H1 (cell line): ENCODE data around the gene TENT5A. TPM values are rescaled to one million over a fixed set of nuclear protein-coding genes. Genes with fewer than 3 reads are reported as not detected.

Source experiments
- CTCF ChIA-PET: fragments of 300-600 bp; sonication (Branson Sonifier 250); formaldehyde crosslinking; loops from one replicate; lab custom pipeline; 2021; ENCODE audit not compliant: partially characterized antibody; lab: Charles Lee
- POLR2A ChIA-PET: fragments of 300-600 bp; sonication (Branson Sonifier 250); formaldehyde crosslinking; loops from one replicate; lab custom pipeline; 2021; ENCODE audit warnings: inconsistent platforms; ENCODE audit not compliant: partially characterized antibody; lab: Charles Lee
- DNase-seq, 2 experiments: peaks; one replicate each; pipeline versions ENCODE4 v3.0.0 to v3.0.0-alpha.2; 2010 to 2022; ENCODE audit warnings: low spot score in 2 of 2, low read depth in 1 of 2, mixed read lengths in 1 of 2
- FAIRE-seq: peaks from 2 replicates; lab custom pipeline; 2011; peaks lifted over from hg19 to GRCh38; lab: Jason Lieb, UNC
- H2AFZ ChIP-seq: 2 replicates; pipeline ENCODE4 v1.8.1; 2012; ENCODE audit warnings: low read length, inconsistent platforms
- H2AK5ac ChIP-seq: 2 replicates; pipeline ENCODE4 v1.6.1; 2013; ENCODE audit warnings: low read depth, low read length
- H2BK120ac ChIP-seq: replicated peaks from 2 replicates; pipeline ENCODE3; 2013; ENCODE audit warnings: low read depth, low read length, inconsistent platforms
- H2BK12ac ChIP-seq: 2 replicates; pipeline ENCODE4 v1.6.1; 2013; ENCODE audit warnings: low read depth, low read length
- H2BK15ac ChIP-seq: 2 replicates; pipeline ENCODE4 v1.6.1; 2013; ENCODE audit warnings: low read length
- H2BK20ac ChIP-seq: 2 replicates; pipeline ENCODE4 v1.6.1; 2013; ENCODE audit warnings: low read length
- H2BK5ac ChIP-seq: 2 replicates; pipeline ENCODE4 v1.6.1; 2013; ENCODE audit warnings: low read depth, low read length
- H3K14ac ChIP-seq: 2 replicates; pipeline ENCODE4 v1.6.1; 2013; ENCODE audit warnings: inconsistent platforms; ENCODE audit not compliant: insufficient read length
- H3K18ac ChIP-seq: 2 replicates; pipeline ENCODE4 v1.6.1; 2013; ENCODE audit warnings: low read length; ENCODE audit errors: extremely low read depth
- H3K23ac ChIP-seq: 2 replicates; pipeline ENCODE4 v1.6.1; 2013; ENCODE audit warnings: inconsistent platforms; ENCODE audit not compliant: insufficient read length
- H3K23me2 ChIP-seq: 2 replicates; pipeline ENCODE4 v1.6.1; 2013; ENCODE audit warnings: low read depth, low read length
- H3K27ac ChIP-seq: 2 replicates; pipeline ENCODE4 v1.6.1; 2011; ENCODE audit warnings: low read depth, low read length, inconsistent platforms
- H3K27me3 ChIP-seq, 4 experiments: replicated peaks in 1 of 4; 1 replicate in 1 of 4; 2 replicates in 3 of 4; pipeline versions ENCODE4 v1.6.1 to v1.8.1; 2011 to 2013; ENCODE audit warnings: low read length in 3 of 4, mild to moderate bottlenecking in 3 of 4, inconsistent platforms in 2 of 4, mixed read lengths in 2 of 4, moderate library complexity in 1 of 4; ENCODE audit not compliant: control insufficient read depth in 3 of 4, insufficient read depth in 3 of 4; ENCODE audit errors: extremely low read depth in 1 of 4
- H3K36me3 ChIP-seq, 4 experiments: 2 replicates each; pipeline versions ENCODE4 v1.6.1 to v1.8.1; 2011 to 2013; ENCODE audit warnings: mild to moderate bottlenecking in 4 of 4, low read length in 3 of 4, moderate library complexity in 2 of 4, control low read depth in 1 of 4, inconsistent platforms in 1 of 4; ENCODE audit not compliant: insufficient read depth in 4 of 4, control insufficient read depth in 2 of 4
- H3K4ac ChIP-seq: replicated peaks from 2 replicates; pipeline ENCODE3; 2013; ENCODE audit warnings: low read length, low read depth, mixed read lengths, inconsistent platforms; ENCODE audit not compliant: insufficient read length
- H3K4me1 ChIP-seq, 4 experiments: replicated peaks in 1 of 4; 1 replicate in 1 of 4; 2 replicates in 3 of 4; pipeline versions ENCODE4 v1.6.1 to v1.8.1; 2011 to 2013; ENCODE audit warnings: low read length in 3 of 4, inconsistent platforms in 2 of 4, mixed read lengths in 1 of 4; ENCODE audit not compliant: insufficient read depth in 4 of 4, control insufficient read depth in 3 of 4
- H3K4me2 ChIP-seq, 2 experiments: 2 replicates each; pipeline versions ENCODE4 v1.6.1 to v1.8.1; 2011 to 2013; ENCODE audit warnings: low read depth in 2 of 2, low read length in 2 of 2, control low read depth in 1 of 2, inconsistent platforms in 1 of 2, mild to moderate bottlenecking in 1 of 2; ENCODE audit not compliant: insufficient read depth in 1 of 2
- H3K4me3 ChIP-seq, 4 experiments: fragments of 200-600, 300-600 bp in 1 of 4; sonication (generic), shearing (Covaris generic), sonication (Bioruptor Twin) in 1 of 4; 2 replicates each; pipeline versions ENCODE4 v1.5.1 to v1.8.1; 2011 to 2016; ENCODE audit warnings: low read length in 4 of 4, low read depth in 3 of 4, control low read depth in 2 of 4, inconsistent platforms in 2 of 4, mild to moderate bottlenecking in 2 of 4, mixed read lengths in 1 of 4, moderate library complexity in 1 of 4; ENCODE audit not compliant: insufficient read depth in 2 of 4; ENCODE audit errors: extremely low read depth in 1 of 4
- H3K56ac ChIP-seq: replicated peaks from 2 replicates; pipeline ENCODE3; 2013; ENCODE audit warnings: low read depth, mild to moderate bottlenecking, mixed read lengths, low read length, inconsistent platforms; ENCODE audit not compliant: insufficient read length
- H3K79me1 ChIP-seq: 2 replicates; pipeline ENCODE4 v1.6.1; 2013; ENCODE audit warnings: low read depth, low read length, control low read depth
- H3K79me2 ChIP-seq, 2 experiments: 2 replicates each; pipeline versions ENCODE4 v1.6.1 to v1.8.1; 2012 to 2013; ENCODE audit warnings: low read length in 2 of 2, mild to moderate bottlenecking in 2 of 2, inconsistent platforms in 1 of 2; ENCODE audit not compliant: insufficient read depth in 2 of 2, control insufficient read depth in 1 of 2
- H3K9ac ChIP-seq, 4 experiments: replicated peaks in 1 of 4; 1 replicate in 1 of 4; 2 replicates in 3 of 4; pipeline versions ENCODE4 v1.6.1 to v1.8.1; 2011 to 2013; ENCODE audit warnings: low read depth in 3 of 4, low read length in 3 of 4, control low read depth in 2 of 4, mild to moderate bottlenecking in 2 of 4, moderate library complexity in 2 of 4, inconsistent platforms in 1 of 4; ENCODE audit errors: extremely low read depth in 1 of 4
- H3K9me3 ChIP-seq, 2 experiments: 2 replicates each; pipeline versions ENCODE4 v1.6.1 to v1.8.1; 2012 to 2013; ENCODE audit warnings: mild to moderate bottlenecking in 2 of 2, moderate library complexity in 2 of 2, control low read depth in 1 of 2, inconsistent platforms in 1 of 2, low read depth in 1 of 2, low read length in 1 of 2, mixed read lengths in 1 of 2; ENCODE audit not compliant: insufficient read depth in 2 of 2
- H4K20me1 ChIP-seq, 2 experiments: replicated peaks in 1 of 2; 2 replicates each; pipeline versions ENCODE3 to v1.8.1; 2011 to 2013; ENCODE audit warnings: inconsistent platforms in 2 of 2, low read length in 2 of 2, mild to moderate bottlenecking in 1 of 2; ENCODE audit not compliant: insufficient read depth in 2 of 2, control insufficient read depth in 1 of 2
- H4K5ac ChIP-seq: 2 replicates; pipeline ENCODE4 v1.6.1; 2013; ENCODE audit warnings: low read length, low read depth, mixed read lengths, inconsistent platforms; ENCODE audit not compliant: insufficient read length
- H4K8ac ChIP-seq: 2 replicates; pipeline ENCODE4 v1.8.0; 2013; ENCODE audit warnings: mild to moderate bottlenecking, moderate library complexity, low read length, inconsistent platforms; ENCODE audit not compliant: insufficient read depth; ENCODE audit errors: extremely low read depth
- H4K91ac ChIP-seq: replicated peaks from 2 replicates; pipeline ENCODE3; 2013; ENCODE audit warnings: low read length, mixed read lengths, inconsistent platforms; ENCODE audit not compliant: insufficient read length
- CHD2 ChIP-seq: IDR thresholded peaks from 2 replicates; pipeline ENCODE4 v1.6.1; 2012; ENCODE audit warnings: low read length, improper control_type of control experiment
- E2F6 ChIP-seq: IDR thresholded peaks from 2 replicates; pipeline ENCODE4 v1.6.1; 2012; ENCODE audit warnings: inconsistent platforms
- GABPA ChIP-seq: IDR thresholded peaks from 2 replicates; pipeline ENCODE4 v1.6.1; 2011; ENCODE audit warnings: mild to moderate bottlenecking, low read length, moderate library complexity, borderline replicate concordance; ENCODE audit not compliant: insufficient read depth
- KDM4A ChIP-seq: IDR thresholded peaks from one replicate; pipeline ENCODE4 v1.7.1; 2012; ENCODE audit warnings: low read depth, mild to moderate bottlenecking, moderate library complexity, low read length, inconsistent platforms; ENCODE audit not compliant: severe bottlenecking
- TAF1 ChIP-seq: IDR thresholded peaks from 2 replicates; pipeline ENCODE4 v1.6.1; 2011; ENCODE audit warnings: mild to moderate bottlenecking, low read depth, low read length
- WGBS, 2 experiments: shearing (Covaris generic) in 1 of 2; methylation state at CpG; one replicate each; pipeline versions ENCODE4 v1.1.6 to v1.1.7; 2013 to 2015; ENCODE audit warnings: low lambda C conversion rate in 2 of 2, mixed read lengths in 2 of 2, inconsistent platforms in 1 of 2, low coverage in 1 of 2, missing lambda C conversion rate in 1 of 2; ENCODE audit not compliant: insufficient replicate concordance in 2 of 2, insufficient coverage in 1 of 2, insufficient read length in 1 of 2; ENCODE audit errors: extremely low coverage in 1 of 2, missing lambda C conversion rate in 1 of 2; 5-methylcytosine and 5-hydroxymethylcytosine counted together
- polyA plus RNA-seq, 7 experiments: library from polyadenylated mRNA; depleted of rRNA in 3 of 7; stranded (reverse) in 5 of 7; unstranded in 2 of 7; fragments of >200 nt in 5 of 7; fragments of 200-250 nt in 2 of 7; gene quantifications; 1 replicate in 5 of 7; 2 replicates in 1 of 7; 4 replicates in 1 of 7; pipeline versions ENCODE4 v1.2.1 to v1.2.3, GENCODE V29; 2011 to 2013; ENCODE audit warnings: missing spikeins in 2 of 7, mixed read lengths in 2 of 7
- total RNA-seq: library from RNA; stranded (reverse); fragmentation: NEBNext Ultra II Directional; extraction: Animal tissue kit (Norgen Biotek cat#: 25700); gene quantifications from 2 replicates; pipeline ENCODE4 v1.2.1, GENCODE V29; 2021

TENT5A gene
- total and polyA plus RNA-seq, 2 of the 8 experiments (the other 6 are each of a cell fraction or from before 2014, with no cell fraction given) = 0.91 to 2.9 TPM

GRCh38 chr6:81768150-81768942, 15.9 kb upstream of the TENT5A start:
- no peaks in the 10 kb centered on the region for H4K20me1 ChIP-seq
- H3K79me1 ChIP-seq = no peaks in the 10 kb centered on the region
- H4K5ac ChIP-seq = no peak overlapping the region
- no peak overlapping the region for H2AFZ ChIP-seq
- no peak overlapping the region for H3K9ac ChIP-seq
- no peak overlapping the region for H3K14ac ChIP-seq
- H2BK5ac ChIP-seq = no peak overlapping the region
- H3K23me2 ChIP-seq = no peaks in the 10 kb centered on the region; the same call in 1 of the 2 replicates
- H3K23ac ChIP-seq = no peak overlapping the region
- H3K4me1 ChIP-seq = peaks cover 0 to 5% (median 3%) of the 10 kb centered on the region in 4 experiments; a peak in 2 of 7 replicates
- H4K91ac ChIP-seq = no peak overlapping the region
- H3K4ac ChIP-seq = no peak overlapping the region
- H3K27me3 ChIP-seq = no peaks in the 10 kb centered on the region
- H3K36me3 ChIP-seq = no peaks in the 10 kb centered on the region
- ChIA-PET POLR2A (no interaction called here), CTCF (interaction anchor here (1.0 to 1.2 kb wide), 2 partner anchors 14 to 16 kb away, joined by 3 to 4 read pairs; partner anchors contain the start of gene TENT5A)
- H4K8ac ChIP-seq = no peak overlapping the region
- no peak overlapping the region for H3K18ac ChIP-seq
- H3K27ac ChIP-seq = no peak overlapping the region
- H3K9me3 ChIP-seq = no peaks in the 10 kb centered on the region
- no peak for FAIRE-seq
- H3K4me2 ChIP-seq = no peak overlapping the region
- H3K56ac ChIP-seq = no peak overlapping the region
- no peak overlapping the region for H3K4me3 ChIP-seq
- H2BK15ac ChIP-seq = no peak overlapping the region
- 93% methylated on average over 2 of the region's 2 CpGs; no CpG with 5 or more reads in 1 of the 2 experiments for WGBS, 2 experiments
- no peaks in the 10 kb centered on the region for H3K79me2 ChIP-seq
- H2AK5ac ChIP-seq = no peak overlapping the region
- no peak for TF ChIP-seq CHD2
- TF ChIP-seq KDM4A = no peak
- no peak for TF ChIP-seq E2F6
- no peak for TF ChIP-seq TAF1
- no peak for TF ChIP-seq GABPA
- H2BK20ac ChIP-seq = no peak overlapping the region
- H2BK12ac ChIP-seq = no peak overlapping the region
- no peak for DNase-seq
- H2BK120ac ChIP-seq = no peak overlapping the region
